ENCODE measurements around the gene MLYCD.

The MLYCD gene

DNA sequence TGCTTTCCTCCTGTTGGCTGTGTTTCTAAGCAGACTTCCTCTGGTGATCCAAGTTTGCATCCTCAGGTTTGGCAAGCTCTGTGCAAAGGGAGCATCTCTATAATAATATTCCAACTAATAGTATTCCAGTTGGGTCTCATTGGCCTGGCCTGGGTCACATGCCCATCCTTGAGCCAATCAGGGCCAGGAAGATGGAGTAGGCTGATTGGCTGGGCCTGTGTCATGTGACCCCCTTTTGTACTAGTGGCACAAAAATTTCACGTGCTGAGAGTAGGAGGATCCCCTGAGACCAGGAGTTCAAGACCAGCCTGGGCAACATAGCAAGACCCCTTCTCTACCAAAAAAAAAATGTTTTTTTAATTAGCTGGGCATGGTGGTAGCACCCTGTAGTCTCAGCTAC is 35.2 kb upstream of the MLYCD start:
- peaks cover 15% of the 10 kb centered on the region for H3K27me3 ChIP-seq (ENCODE audit: insufficient read depth, poor library complexity, severe bottlenecking)
- TF ChIP-seq CTCF (IDR thresholded peaks at IDR 0.05; ENCODE audit: poor library complexity, severe bottlenecking): no peak
- H3K4me1 ChIP-seq (ENCODE audit: insufficient read depth, poor library complexity, severe bottlenecking): no peaks in the 10 kb centered on the region
- no peak for ATAC-seq (ENCODE audit: low read depth)
- no peak for DNase-seq (ENCODE audit: low spot score)
- no peaks in the 10 kb centered on the region for H3K36me3 ChIP-seq (ENCODE audit: low read depth)
- no peak overlapping the region for H3K27ac ChIP-seq (ENCODE audit: poor library complexity, severe bottlenecking)
- H3K9me3 ChIP-seq (ENCODE audit: severe bottlenecking): no peaks in the 10 kb centered on the region
- H3K4me3 ChIP-seq (ENCODE audit: severe bottlenecking): no peak overlapping the region

GRCh38 chr16:83870830-83871229 is 28.1 kb upstream of the MLYCD start:
- DNase-seq (ENCODE audit: low spot score) (no peak), ATAC-seq (ENCODE audit: low read depth) (no peak)
- no peaks in the 10 kb centered on the region for H3K4me1 ChIP-seq (ENCODE audit: insufficient read depth, poor library complexity, severe bottlenecking)
- no peaks in the 10 kb centered on the region for H3K9me3 ChIP-seq (ENCODE audit: severe bottlenecking)
- no peak overlapping the region for H3K27ac ChIP-seq (ENCODE audit: poor library complexity, severe bottlenecking)
- no peak overlapping the region for H3K4me3 ChIP-seq (ENCODE audit: severe bottlenecking)
- H3K27me3 ChIP-seq (ENCODE audit: insufficient read depth, poor library complexity, severe bottlenecking): peaks cover 34% of the 10 kb centered on the region
- TF ChIP-seq CTCF (IDR thresholded peaks at IDR 0.05; ENCODE audit: poor library complexity, severe bottlenecking): no peak
- H3K36me3 ChIP-seq (ENCODE audit: low read depth): no peaks in the 10 kb centered on the region

- H3K27me3 ChIP-seq (ENCODE audit: insufficient read depth, poor library complexity, severe bottlenecking): peaks cover 9% of the 10 kb centered on the region
- no peak overlapping the region for H3K27ac ChIP-seq (ENCODE audit: poor library complexity, severe bottlenecking)
- H3K9me3 ChIP-seq (ENCODE audit: severe bottlenecking): no peaks in the 10 kb centered on the region
- ATAC-seq (ENCODE audit: low read depth) (no peak), DNase-seq (ENCODE audit: low spot score) (no peak)
- H3K4me1 ChIP-seq (ENCODE audit: insufficient read depth, poor library complexity, severe bottlenecking): no peaks in the 10 kb centered on the region
- peak; percentile 79 for TF ChIP-seq CTCF (IDR thresholded peaks at IDR 0.05; ENCODE audit: poor library complexity, severe bottlenecking)
- H3K36me3 ChIP-seq (ENCODE audit: low read depth): no peaks in the 10 kb centered on the region
- H3K4me3 ChIP-seq (ENCODE audit: severe bottlenecking): no peak overlapping the region
These were observed 20.1 kb upstream of the MLYCD start for GRCh38 chr16:83878838-83879237.

DNA sequence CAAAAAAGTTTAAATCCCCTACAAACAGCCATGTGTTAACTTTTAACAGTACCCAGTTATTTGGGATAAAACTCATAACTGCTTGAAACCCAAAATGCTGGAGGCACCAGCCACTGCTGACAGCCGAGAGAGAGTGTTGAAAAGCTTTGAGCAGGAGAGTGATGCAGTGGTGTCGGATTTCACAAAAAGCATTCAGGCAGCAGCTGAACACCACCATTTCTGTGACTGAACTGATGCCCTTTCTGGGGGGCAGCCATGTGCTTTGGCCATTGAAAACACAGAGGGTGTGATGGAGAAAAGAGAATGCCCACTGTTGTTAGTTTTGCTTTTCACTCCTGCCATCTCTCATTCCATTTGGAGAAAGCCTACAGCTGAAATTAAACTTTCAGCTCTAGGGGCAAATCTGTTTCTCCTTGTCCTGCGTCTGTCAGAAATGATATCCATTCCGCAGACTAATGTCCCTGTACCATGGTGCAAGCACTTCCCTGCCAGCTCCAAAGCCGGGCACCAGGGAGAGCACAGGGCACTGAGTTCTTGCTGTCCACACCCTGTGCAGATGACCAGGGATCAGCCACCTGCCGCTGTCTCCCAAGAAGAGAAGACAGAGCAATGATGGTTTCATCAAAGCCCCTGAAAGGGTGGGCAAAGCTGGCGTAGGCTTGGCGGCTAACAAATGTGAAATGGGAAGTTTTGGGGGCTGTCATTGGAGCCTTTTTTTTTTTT is 16.6 kb upstream of the MLYCD start:
- ATAC-seq (ENCODE audit: low read depth) (no peak), DNase-seq (ENCODE audit: low spot score) (no peak)
- Histone ChIP-seq H3K4me1 (ENCODE audit: insufficient read depth, poor library complexity, severe bottlenecking) (no peaks in the 10 kb centered on the region), H3K27me3 (ENCODE audit: insufficient read depth, poor library complexity, severe bottlenecking) (peaks cover 4% of the 10 kb centered on the region), H3K36me3 (ENCODE audit: low read depth) (no peaks in the 10 kb centered on the region), H3K4me3 (ENCODE audit: severe bottlenecking) (no peak overlapping the region), H3K9me3 (ENCODE audit: severe bottlenecking) (no peaks in the 10 kb centered on the region), H3K27ac (ENCODE audit: poor library complexity, severe bottlenecking) (no peak overlapping the region)
- no peak for TF ChIP-seq CTCF (IDR thresholded peaks at IDR 0.05; ENCODE audit: poor library complexity, severe bottlenecking)

DNA sequence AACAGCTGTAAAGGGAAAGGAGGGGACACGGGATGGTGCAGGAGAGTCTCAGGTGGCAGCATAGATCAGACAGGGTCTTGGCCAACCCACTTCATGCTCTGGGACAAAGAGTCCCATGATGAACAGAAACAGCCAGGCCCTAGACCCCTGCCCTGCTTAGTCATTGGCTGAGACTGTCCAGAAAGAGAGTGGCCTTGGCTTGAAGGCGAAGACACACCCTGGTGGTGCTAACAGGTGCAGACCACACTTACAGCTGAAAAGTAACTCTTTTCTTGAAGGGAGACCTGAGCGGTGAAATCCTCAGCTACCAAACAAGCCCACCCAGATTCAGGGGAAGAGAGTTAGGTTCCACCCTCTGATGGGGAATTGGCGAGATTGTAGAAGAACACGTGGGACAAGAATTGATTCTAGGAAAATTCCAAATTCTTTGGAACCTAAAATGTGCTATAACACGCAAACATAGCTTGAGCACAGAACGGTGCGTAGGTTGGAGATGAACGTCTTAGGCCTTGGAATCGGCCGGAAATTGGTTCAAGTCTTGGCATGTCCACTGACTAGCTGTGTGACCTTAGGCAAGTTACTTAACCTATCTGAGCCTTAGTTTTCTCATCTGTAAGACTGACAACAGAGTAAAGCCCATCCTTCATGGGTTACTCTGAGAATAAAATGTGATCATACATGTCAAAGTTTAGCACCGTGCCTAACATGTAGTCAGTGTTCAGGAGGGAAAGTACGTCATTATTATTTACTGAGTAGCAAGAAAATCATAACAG is 12.5 kb upstream of the MLYCD start:
- H3K36me3 ChIP-seq (ENCODE audit: low read depth): no peaks in the 10 kb centered on the region
- no peak overlapping the region for H3K27ac ChIP-seq (ENCODE audit: poor library complexity, severe bottlenecking)
- H3K4me1 ChIP-seq (ENCODE audit: insufficient read depth, poor library complexity, severe bottlenecking): no peaks in the 10 kb centered on the region
- TF ChIP-seq CTCF (IDR thresholded peaks at IDR 0.05; ENCODE audit: poor library complexity, severe bottlenecking): no peak
- ATAC-seq (ENCODE audit: low read depth) (no peak), DNase-seq (ENCODE audit: low spot score) (no peak)
- no peaks in the 10 kb centered on the region for H3K27me3 ChIP-seq (ENCODE audit: insufficient read depth, poor library complexity, severe bottlenecking)
- H3K9me3 ChIP-seq (ENCODE audit: severe bottlenecking): no peaks in the 10 kb centered on the region
- no peak overlapping the region for H3K4me3 ChIP-seq (ENCODE audit: severe bottlenecking)

Measured in RWPE2 (cell line).